ENCODE measurements around the gene SERTAD3.

DNA sequence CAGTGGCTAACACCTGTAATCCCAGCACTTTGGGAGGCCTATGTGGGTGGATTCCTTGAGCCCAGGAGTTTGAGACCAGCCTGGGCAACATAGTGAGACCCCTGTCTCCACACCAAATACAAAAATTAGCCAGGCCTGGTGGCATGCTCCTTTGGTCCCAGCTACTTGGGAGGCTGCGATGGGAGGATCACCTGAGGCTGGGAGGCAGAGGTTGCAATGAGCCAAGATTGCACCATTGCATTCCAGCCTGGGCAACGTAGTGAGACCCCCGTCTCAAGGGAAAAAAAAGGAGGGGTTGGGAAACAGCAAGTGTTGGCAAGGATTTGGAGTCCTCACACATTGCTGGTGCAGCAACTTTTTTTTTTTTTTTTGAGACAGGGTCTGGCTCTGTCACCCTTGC, 41.9 kb upstream of the SERTAD3 start:
- TF ChIP-seq, protein P1, sequence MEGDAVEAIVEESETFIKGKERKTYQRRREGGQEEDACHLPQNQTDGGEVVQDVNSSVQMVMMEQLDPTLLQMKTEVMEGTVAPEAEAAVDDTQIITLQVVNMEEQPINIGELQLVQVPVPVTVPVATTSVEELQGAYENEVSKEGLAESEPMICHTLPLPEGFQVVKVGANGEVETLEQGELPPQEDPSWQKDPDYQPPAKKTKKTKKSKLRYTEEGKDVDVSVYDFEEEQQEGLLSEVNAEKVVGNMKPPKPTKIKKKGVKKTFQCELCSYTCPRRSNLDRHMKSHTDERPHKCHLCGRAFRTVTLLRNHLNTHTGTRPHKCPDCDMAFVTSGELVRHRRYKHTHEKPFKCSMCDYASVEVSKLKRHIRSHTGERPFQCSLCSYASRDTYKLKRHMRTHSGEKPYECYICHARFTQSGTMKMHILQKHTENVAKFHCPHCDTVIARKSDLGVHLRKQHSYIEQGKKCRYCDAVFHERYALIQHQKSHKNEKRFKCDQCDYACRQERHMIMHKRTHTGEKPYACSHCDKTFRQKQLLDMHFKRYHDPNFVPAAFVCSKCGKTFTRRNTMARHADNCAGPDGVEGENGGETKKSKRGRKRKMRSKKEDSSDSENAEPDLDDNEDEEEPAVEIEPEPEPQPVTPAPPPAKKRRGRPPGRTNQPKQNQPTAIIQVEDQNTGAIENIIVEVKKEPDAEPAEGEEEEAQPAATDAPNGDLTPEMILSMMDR (IDR thresholded peaks at IDR 0.05; ENCODE audit: borderline replicate concordance, extremely low read depth, low read length, poor library complexity, severe bottlenecking), result no peak
- TF ChIP-seq EZH2 (IDR thresholded peaks at IDR 0.05; ENCODE audit: borderline replicate concordance, low read depth, low read length, severe bottlenecking), result no peak
